Measurements from ENCODE around the gene KAT2B. TPM values are rescaled to one million over a fixed set of nuclear protein-coding genes. Genes with fewer than 3 reads are reported as not detected.

KAT2B gene
- total RNA-seq, 1 experiment from 2014 or later: 9.8 TPM

- no peaks in the 10 kb centered on the region for H3K9me3 Mint-ChIP-seq (ENCODE audit: unreplicated experiment)
- H3K36me3 Mint-ChIP-seq (ENCODE audit: insufficient read depth, unreplicated experiment): no peaks in the 10 kb centered on the region
- POLR2A ChIA-PET: no interaction called here
- DNase-seq: no peak
- no TSS peak for BruUV-seq (replicated peaks)
- no peak overlapping the region for H3K27ac Mint-ChIP-seq (ENCODE audit: unreplicated experiment)
- Histone ChIP-seq H3K9me3 (no peaks in the 10 kb centered on the region), H3K4me3 (ENCODE audit: low read depth, low read length) (no peak overlapping the region), H3K4me1 (0 out of 2 replicates have a peak, but pooled peaks cover 3% of the 10 kb centered on the region), H3K36me3 (ENCODE audit: control insufficient read depth, insufficient read depth, low read length) (no peaks in the 10 kb centered on the region), H3K27me3 (replicated peaks; ENCODE audit: control insufficient read depth, insufficient read depth, low read length) (no peaks in the 10 kb centered on the region)
- intact Hi-C loops (cut with micrococcal nuclease; ENCODE audit: unreplicated experiment): no loop called here
- CTCF ChIA-PET: no interaction called here
- H3K4me1 Mint-ChIP-seq (ENCODE audit: low read depth, unreplicated experiment): peaks cover 12% of the 10 kb centered on the region
- H3K27me3 Mint-ChIP-seq (ENCODE audit: insufficient read depth, unreplicated experiment): no peaks in the 10 kb centered on the region
- no peak for TF ChIP-seq CTCF (IDR thresholded peaks at IDR 0.05; ENCODE audit: insufficient read depth in 1 of 2, low read depth in 1 of 2, low read length in 1 of 2, severe bottlenecking in 1 of 2, unreplicated experiment in 1 of 2)
- no peak overlapping the region for H3K4me3 Mint-ChIP-seq (ENCODE audit: unreplicated experiment)
These were observed 7.1 kb downstream of the KAT2B start for GRCh38 chr3:20047341-20047779.

GRCh38 chr3:20047976-20048883 is 8.0 kb downstream of the KAT2B start:
- ChIA-PET CTCF (no interaction called here), POLR2A (no interaction called here)
- no peaks in the 10 kb centered on the region for H3K27me3 ChIP-seq (replicated peaks; ENCODE audit: control insufficient read depth, insufficient read depth, low read length)
- Mint-ChIP-seq H3K4me3 (ENCODE audit: unreplicated experiment) (no peak overlapping the region), H3K4me1 (ENCODE audit: low read depth, unreplicated experiment) (peaks cover 9% of the 10 kb centered on the region), H3K9me3 (ENCODE audit: unreplicated experiment) (no peaks in the 10 kb centered on the region), H3K36me3 (ENCODE audit: insufficient read depth, unreplicated experiment) (no peaks in the 10 kb centered on the region), H3K27me3 (ENCODE audit: insufficient read depth, unreplicated experiment) (no peaks in the 10 kb centered on the region), H3K27ac (ENCODE audit: unreplicated experiment) (no peak overlapping the region)
- no peaks in the 10 kb centered on the region for H3K36me3 ChIP-seq (ENCODE audit: control insufficient read depth, insufficient read depth, low read length)
- no peaks in the 10 kb centered on the region for H3K9me3 ChIP-seq
- H3K4me3 ChIP-seq (ENCODE audit: low read depth, low read length): no peak overlapping the region
- intact Hi-C loops (cut with micrococcal nuclease; ENCODE audit: unreplicated experiment): no loop called here
- H3K4me1 ChIP-seq: 0 out of 2 replicates have a peak, but pooled peaks cover under 1% of the 10 kb centered on the region
- no peak for TF ChIP-seq CTCF (IDR thresholded peaks at IDR 0.05; ENCODE audit: insufficient read depth in 1 of 2, low read depth in 1 of 2, low read length in 1 of 2, severe bottlenecking in 1 of 2, unreplicated experiment in 1 of 2)
- no peak for DNase-seq
- BruUV-seq (replicated peaks): no TSS peak

- Mint-ChIP-seq H3K4me1 (ENCODE audit: low read depth, unreplicated experiment) (no peaks in the 10 kb centered on the region), H3K4me3 (ENCODE audit: unreplicated experiment) (no peak overlapping the region), H3K9me3 (ENCODE audit: unreplicated experiment) (no peaks in the 10 kb centered on the region), H3K36me3 (ENCODE audit: insufficient read depth, unreplicated experiment) (no peaks in the 10 kb centered on the region), H3K27me3 (ENCODE audit: insufficient read depth, unreplicated experiment) (no peaks in the 10 kb centered on the region), H3K27ac (ENCODE audit: unreplicated experiment) (no peak overlapping the region)
- intact Hi-C loops (cut with micrococcal nuclease; ENCODE audit: unreplicated experiment): no loop called here
- Histone ChIP-seq H3K4me1 (no peaks in the 10 kb centered on the region), H3K4me3 (ENCODE audit: low read depth, low read length) (no peak overlapping the region), H3K9me3 (no peaks in the 10 kb centered on the region), H3K36me3 (ENCODE audit: control insufficient read depth, insufficient read depth, low read length) (no peaks in the 10 kb centered on the region), H3K27me3 (replicated peaks; ENCODE audit: control insufficient read depth, insufficient read depth, low read length) (no peaks in the 10 kb centered on the region)
- ChIA-PET POLR2A (no interaction called here), CTCF (interaction anchor here (1.4 kb wide), 1 partner anchor 11 kb away, joined by 3 read pairs; the partner anchor contains the start of gene KAT2B)
- BruUV-seq (replicated peaks): no TSS peak
- TF ChIP-seq CTCF (IDR thresholded peaks at IDR 0.05; ENCODE audit: insufficient read depth in 1 of 2, low read depth in 1 of 2, low read length in 1 of 2, severe bottlenecking in 1 of 2, unreplicated experiment in 1 of 2): no peak
- no peak for DNase-seq
These were observed 11.0 kb downstream of the KAT2B start for GRCh38 chr3:20051123-20051806.

Measured in Caco-2 (cell line).